GM21576 (cell line): ENCODE data around the gene HID1.

ENCODE experiments used
- ATAC-seq: cut with Tn5 transposase; IDR thresholded peaks from one replicate; pipeline ENCODE4 v1.9.1; 2021; ENCODE audit warnings: mild to moderate bottlenecking, moderate library complexity; ENCODE audit not compliant: unreplicated experiment

HID1 gene

GRCh38 chr17:74950207-74950606, 22.4 kb downstream of the HID1 start:
- no peak for ATAC-seq

DNA sequence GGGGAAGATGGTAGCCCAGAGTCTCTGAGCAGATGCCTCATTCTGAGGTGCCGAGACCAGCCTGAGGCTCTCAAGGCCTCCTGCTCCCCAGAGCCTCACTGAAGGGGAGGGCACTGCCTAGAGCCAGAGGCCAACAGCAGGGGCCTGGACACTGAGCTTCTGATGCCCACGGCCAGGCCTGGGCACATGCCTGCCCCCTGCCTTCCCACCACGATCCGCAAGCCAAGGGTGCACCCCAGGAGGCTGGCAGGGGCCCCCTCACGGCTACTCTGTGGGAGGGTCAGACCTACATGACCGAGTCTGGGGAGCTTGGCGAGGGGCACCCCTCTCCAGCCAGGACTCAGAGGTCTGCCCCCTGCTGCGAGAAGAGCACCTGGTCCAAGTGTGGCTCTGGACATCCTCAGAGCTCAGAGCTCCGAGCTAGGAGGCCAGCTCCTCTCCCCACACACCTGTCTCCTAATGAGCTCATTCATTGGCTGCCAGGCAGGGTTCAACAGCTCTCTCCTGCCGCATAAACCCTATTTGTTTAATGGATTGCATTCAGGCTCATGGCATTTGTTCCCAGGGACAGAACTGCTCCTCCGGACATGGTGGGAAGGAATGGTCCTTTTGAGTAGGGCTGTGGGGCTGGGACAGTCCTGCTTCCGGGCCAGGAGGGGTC, 23.0 kb downstream of the HID1 start:
- no peak for ATAC-seq

DNA sequence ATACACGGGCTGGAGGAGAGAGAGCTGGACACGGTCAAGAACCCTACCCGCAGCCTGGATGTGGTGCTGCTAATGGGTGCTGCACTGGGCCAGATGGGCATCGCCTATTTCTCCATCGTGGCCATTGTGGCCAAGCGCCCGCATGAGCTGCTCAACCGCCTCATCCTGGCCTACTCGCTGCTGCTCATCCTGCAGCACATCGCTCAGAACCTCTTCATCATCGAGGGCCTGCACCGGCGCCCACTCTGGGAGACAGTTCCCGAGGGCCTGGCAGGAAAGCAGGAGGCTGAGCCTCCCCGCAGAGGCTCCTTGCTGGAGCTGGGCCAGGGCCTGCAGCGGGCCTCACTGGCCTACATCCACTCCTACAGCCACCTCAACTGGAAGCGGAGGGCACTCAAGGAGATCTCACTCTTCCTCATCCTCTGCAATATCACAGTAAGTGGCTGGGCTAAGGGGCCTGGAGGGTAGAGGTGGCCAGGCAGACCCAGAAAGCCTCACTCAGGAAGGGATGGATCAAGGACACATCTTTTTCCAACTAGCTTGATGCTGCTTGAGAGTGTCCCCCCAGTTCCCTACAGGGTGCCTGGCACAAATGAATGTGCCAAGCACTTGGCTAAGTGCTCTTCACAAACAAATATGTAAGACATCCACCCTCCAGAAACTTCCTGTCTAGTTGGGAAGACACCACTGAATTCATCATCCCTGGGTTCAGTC, 25.4 kb downstream of the HID1 start:
- no peak for ATAC-seq

DNA sequence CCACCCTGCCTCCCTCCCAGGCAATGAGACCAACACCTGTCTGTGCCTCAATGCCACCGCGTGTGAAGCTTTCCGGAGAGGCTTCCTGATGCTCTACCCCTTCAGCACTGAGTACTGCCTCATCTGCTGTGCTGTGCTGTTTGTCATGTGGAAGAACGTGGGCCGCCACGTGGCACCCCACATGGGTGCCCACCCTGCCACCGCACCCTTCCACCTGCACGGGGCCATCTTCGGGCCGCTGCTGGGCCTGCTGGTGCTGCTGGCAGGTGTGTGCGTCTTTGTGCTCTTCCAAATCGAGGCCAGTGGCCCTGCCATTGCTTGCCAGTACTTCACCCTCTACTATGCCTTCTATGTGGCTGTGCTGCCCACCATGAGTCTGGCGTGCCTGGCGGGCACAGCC, 25.9 kb downstream of the HID1 start:
- no peak for ATAC-seq

GRCh38 chr17:74945543-74945942, 27.0 kb downstream of the HID1 start:
- ATAC-seq = peak; percentile 69

- ATAC-seq = no peak
Observed at GRCh38 chr17:74943808-74944522, 28.6 kb downstream of the HID1 start.

- no peak for ATAC-seq
Observed at GRCh38 chr17:74941128-74941725, 31.3 kb downstream of the HID1 start.

DNA sequence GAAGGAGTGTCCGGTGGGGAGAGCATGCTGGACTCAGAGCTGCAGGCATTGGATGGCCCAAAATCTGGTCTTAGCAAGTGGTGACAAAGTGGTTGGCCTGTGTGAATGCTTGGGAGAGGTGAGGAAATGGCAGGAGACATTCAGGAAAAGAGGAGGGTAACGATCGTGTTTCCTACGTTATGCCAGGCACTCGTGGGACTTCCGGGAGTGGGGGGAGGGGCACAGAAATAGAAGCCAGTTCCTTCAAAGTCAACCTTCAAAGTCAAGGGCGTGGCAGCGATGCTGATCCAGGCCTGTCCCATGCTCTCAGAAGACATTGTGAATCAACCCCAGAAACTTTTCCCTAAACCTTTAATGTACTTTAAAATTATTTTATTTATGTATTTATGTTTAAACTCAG, 33.0 kb downstream of the HID1 start:
- no peak for ATAC-seq

- no peak for ATAC-seq
Observed at GRCh38 chr17:74938194-74938950, 34.2 kb downstream of the HID1 start.

DNA sequence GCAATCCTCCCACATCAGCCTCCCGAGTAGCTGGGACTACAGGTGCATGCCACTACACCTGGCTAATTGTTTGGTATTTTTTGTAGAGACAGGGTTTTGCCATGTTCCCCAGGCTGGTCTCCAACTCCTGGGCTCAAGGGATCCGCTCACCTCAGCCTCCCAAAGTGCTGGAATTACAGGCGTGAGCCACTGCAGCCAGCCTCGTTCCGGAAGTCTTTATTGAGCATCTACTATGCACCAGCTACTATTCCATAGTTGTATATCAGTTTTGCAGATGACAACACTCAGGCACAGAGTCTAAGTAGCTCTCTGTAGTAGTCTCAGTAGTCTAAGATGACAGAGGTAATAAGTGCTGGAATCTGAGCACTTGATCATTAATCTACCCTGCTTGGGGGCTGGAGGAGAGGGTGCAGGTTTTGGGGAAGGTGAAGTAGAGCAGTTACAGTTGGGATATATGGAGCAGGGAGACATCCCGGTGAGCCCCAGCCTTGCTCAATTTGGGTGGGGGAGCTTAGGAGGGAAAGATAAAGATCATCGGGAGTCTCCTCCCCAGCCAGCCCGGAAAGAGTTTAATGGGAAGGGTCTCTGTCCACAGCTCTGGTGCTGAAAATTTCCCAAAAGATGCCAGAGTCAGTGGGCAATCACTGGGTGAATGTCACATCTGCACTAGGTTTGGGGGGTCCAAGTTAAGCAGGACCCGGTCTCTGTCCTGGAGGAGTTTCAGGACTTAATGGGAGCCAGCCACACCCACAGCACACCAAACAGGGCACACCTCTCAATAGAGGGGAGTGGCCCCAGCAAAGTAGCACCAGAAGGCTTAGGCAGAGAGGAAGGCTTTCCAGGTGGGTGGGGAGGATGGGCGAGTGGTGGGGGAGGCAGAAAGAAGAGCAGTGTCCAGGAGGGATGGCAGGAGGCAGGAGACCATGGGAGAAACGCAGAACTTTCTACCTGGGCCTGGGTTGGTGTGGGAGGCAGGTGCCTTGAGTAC, 35.2 kb downstream of the HID1 start:
- ATAC-seq = no peak

DNA sequence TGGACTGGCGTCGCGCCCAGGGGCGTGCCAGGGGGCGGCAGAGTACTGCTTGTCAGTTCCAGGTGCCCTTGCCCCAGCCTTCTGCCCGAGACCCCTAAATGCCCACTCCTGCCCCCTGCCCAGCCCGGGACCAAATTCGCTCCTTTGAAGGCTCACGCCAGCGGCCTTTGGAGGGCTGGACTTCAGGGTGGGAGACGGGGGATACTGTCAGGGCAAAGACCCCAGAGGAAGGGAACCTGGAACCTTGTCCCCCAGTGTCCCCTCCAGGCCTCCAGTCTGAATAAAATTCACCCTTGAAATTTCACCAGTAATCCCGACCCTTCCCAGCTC, 36.1 kb downstream of the HID1 start:
- ATAC-seq = no peak

DNA sequence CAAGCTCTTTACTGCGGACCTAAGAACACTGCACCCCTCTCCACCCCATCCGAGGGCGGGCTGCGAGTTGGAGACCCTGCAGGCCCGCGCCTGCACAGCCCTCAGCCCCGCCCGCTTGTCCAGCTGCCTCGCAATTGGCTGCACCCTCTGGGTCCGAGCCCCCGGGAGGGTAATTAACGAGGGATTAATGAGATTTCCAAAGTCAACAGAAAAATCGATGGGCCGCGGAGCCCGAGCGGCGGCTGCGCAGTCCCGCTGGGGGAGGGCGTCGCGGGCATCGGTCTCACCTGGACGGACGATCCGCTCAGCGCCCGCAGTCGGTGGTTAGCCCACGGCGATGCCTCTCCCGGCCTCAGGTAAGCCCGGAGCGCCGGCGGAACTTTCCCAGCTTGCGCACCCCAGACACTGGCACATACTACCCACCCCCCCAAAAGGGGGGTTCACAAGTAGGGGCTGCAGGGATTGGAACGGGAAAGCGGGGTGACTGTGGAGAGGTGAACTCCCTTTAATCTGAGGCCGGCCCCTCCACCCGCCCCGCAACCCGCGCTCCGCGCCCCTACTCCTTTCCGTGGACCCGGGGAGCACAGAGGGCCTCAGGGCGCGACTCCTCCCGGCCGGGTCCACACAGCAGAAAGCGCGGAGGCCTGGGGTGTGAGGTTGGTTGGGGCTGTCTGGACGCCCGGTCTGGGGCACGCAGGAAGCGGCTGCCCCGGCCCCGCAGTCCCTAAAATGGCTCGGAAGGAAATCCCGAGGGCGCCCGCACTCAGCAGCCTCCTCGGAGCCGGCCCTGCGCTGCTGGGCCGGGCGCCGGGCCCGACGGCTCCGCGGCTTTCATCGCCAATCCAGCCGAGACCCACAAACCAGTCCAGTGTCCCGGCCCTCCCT, 36.7 kb downstream of the HID1 start, which contains the start of gene OTOP3:
TSS of gene OTOP3 (plus strand) at position 314 of the 885 bp plus-strand sequence. CDS start at position 338, 24 bp downstream.
- no peak for ATAC-seq

DNA sequence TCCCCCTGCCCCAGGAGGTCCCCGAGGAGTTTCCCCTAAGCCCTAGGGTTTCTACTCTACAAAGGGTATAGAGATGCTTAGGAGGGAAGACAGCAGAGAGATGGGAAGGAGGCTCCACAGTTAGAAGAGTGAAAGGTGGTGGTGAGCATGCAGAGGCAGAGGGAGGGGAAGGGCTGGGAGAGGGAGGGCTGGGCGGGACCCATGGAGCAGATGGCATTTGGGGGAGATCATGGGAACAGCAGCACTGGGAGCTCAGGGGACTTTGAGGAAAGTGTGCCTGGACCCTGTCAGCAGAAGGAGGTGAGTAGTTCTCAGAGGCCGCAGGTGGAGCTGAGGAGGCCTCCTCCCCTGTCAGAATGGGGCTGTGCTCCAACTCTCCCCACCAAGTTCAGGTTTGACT, 37.5 kb downstream of the HID1 start:
- ATAC-seq = no peak

DNA sequence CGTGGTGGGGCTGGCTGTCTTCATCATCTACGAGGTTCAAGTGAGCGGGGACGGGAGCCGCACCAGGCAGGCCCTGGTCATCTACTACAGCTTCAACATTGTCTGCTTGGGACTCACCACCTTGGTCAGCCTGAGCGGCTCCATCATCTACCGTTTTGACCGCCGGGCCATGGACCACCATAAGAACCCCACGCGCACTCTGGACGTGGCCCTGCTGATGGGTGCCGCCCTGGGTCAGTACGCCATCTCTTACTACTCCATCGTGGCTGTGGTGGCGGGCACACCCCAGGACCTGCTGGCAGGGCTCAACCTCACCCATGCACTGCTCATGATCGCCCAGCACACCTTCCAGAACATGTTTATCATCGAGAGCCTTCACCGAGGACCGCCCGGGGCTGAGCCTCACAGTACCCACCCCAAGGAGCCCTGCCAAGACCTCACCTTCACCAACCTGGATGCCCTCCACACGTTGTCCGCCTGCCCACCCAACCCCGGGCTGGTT, 42.0 kb downstream of the HID1 start:
- ATAC-seq = no peak

DNA sequence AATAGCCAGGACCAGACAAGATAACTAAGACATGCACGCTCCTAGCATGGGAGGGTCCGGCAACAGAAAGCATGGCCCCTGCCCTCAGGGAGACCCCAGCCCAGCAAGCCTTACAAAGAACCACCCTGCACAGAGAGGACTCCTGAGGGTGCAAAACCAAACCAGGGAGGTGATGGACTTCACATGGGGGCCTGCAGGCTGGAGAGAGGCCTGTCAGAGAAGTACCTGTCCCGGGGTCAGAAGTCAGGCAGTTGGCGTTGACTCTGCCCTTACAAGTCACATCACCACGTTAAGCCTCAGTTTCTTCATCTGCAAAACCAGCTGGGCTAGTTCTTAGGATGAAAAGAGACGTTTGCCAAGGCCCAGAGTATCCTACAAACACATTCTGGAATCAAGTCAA, 43.8 kb downstream of the HID1 start:
- ATAC-seq = no peak

DNA sequence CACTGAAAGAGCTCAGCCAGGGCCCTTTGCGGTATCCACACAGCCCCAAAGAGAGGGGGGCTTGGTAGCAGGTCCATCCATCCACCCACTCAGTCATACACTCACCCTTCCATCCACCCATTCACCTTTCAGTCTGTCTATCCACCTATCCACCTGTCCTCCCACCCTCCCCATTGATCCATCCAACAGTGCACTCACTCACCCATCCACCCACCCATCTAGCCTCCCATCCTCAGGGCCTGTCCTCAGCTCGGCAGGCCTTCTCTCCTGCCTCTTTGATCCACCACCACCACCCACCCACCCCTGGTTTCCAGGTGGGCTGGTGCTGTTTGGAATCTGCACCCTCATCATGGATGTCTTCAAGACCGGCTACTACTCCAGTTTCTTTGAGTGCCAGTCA, 47.3 kb downstream of the HID1 start:
- no peak for ATAC-seq

DNA sequence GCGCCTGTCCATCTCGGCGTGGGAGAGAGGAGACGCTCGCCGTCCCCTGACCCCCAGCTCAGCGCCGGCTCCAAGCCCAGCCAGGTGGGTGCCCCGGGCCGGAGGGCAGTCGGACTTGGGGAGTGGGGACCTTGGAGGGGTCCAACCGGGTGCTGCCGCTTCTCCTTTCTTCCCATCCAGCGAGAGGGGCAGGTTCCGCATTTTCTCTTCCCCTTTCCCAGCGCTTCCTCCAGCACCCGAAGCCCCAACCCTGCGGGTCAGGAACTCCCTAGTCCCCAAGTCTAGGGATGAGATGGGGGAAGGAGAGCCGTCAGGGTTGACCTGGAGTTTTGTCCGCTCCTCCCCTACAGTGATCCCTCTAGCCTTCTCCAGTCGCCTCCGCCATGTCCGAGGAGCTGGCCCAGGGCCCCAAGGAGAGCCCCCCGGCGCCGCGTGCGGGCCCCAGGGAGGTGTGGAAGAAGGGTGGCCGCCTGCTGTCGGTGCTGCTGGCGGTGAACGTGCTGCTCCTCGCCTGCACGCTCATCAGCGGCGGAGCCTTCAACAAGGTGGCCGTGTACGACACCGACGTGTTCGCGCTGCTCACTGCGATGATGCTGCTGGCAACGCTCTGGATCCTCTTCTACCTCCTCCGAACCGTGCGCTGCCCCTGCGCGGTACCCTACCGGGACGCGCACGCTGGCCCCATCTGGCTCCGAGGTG, 48.2 kb downstream of the HID1 start, which contains the start of gene OTOP2:
TSS of gene OTOP2 (plus strand) at position 24 of the 699 bp plus-strand sequence. CDS start at position 384, 360 bp downstream.
- no peak for ATAC-seq
